ENCODE measurements around the gene ADAM23. TPM values are rescaled to one million over a fixed set of nuclear protein-coding genes. Genes with fewer than 3 reads are reported as not detected.

The ADAM23 gene
- total RNA-seq, result 4.9 and 5.0 TPM in 2 replicates

GRCh38 chr2:206442833-206443734 lies at the start of gene ADAM23:
Gene ADAM23 (plus strand): TSS chr2:206443532. CDS start chr2:206443867, 335 bp downstream.

GRCh38 chr2:206642075-206643025 lies 199.0 kb downstream of the ADAM23 start, which contains the start of gene FAM237A:
Gene FAM237A (plus strand): TSS chr2:206642487. CDS start chr2:206644237, 1,750 bp downstream.

Other genes with a start within 250 kb of the ADAM23 start
- 2.4 and 3.0 TPM in 2 replicates for gene ZDBF2, start 168.9 kb upstream of the ADAM23 start, total RNA-seq
- not detected in 2 replicates for gene FAM237A, start 199.0 kb downstream of the ADAM23 start, total RNA-seq

Measured in mammary microvascular endothelial cell (primary cell).